COLO668 (cell line): Measurements from ENCODE around the gene LHPP.
"Not testable (repeated sequence)": the region's sequence is repeated elsewhere in the genome, so short reads cannot be mapped to it uniquely, and the experiment has no call there.

Source experiments
- DNase-seq: peaks from one replicate; lab custom pipeline; 2025; ENCODE audit not compliant: unreplicated experiment; lab: John Stamatoyannopoulos, UW

Gene LHPP

DNA sequence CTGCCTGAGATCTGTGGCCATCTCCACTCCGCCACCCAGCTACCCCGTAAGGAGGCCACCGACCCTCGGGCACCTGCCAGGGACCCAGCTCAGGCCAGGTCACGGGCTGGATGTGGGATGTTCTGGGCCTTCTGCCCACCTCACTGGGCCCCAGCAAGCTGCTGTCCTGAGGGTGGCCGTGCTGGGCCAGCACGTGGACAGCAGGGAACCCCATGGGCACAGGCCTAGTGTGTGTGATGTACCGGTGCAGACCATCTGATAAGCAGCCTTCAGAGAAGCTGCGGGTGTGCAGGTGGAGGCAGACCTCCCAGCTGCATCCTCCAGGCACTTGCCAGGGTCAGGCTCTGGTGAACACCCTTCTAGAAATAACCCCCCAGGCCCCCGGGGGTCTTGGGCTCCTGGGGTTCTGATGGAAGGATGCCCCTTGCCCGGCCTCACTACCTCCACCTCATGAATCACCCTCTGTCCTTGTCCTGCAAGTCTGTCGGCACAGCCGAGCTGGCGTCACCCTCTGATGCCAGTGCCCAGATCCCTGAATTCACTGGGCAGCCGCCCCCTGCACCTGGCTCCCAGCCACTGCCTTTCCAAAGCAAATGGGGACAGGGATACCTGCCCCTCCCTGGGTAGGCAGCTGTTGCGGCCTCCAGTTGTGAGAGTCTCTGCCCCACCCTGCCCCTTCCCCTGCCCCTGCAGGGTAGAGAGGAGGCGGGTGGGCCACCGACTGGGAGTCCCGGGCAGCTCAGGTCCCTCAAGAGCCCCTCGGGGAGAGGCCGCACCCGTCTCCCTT is 142.8 kb downstream of the LHPP start:
- DNase-seq, result no peak

DNA sequence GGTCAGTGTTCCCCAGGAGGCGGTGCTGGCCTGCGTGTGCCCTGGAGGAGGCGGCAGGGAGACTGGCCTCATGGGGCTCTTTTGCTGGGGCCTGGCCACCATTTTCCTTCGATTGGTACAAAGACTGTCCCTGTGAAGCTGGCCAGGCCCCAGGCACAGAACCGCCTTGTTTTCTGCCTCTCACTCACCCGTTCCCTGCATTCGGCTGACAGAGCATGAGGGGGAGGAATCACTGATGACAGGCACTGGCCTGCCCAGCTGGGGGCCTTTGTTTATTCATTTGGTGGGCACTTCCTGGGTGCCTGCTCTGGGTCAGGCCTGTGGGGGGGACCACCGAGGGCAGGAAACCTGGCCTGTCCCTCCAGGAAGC is 143.4 kb downstream of the LHPP start:
- no peak for DNase-seq

DNA sequence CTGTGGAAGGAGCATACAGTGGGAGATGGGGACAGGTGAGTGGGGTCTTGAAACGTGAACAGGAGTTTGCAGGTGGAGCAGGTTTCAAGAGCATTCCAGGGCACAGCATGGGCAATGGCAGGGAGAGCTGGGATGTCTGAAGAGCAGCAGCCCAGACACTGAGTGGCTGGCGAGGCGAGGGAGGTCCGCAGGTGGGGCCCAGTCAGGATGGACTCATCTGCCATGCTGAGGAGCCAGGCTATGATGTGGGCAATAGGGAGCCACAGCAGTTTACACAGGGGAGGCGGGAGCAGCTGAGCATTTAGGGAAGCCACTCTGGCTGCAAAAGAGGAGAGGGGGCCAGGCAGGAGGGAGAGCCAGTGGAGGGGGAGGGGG is 143.8 kb downstream of the LHPP start:
- DNase-seq, result no peak

DNA sequence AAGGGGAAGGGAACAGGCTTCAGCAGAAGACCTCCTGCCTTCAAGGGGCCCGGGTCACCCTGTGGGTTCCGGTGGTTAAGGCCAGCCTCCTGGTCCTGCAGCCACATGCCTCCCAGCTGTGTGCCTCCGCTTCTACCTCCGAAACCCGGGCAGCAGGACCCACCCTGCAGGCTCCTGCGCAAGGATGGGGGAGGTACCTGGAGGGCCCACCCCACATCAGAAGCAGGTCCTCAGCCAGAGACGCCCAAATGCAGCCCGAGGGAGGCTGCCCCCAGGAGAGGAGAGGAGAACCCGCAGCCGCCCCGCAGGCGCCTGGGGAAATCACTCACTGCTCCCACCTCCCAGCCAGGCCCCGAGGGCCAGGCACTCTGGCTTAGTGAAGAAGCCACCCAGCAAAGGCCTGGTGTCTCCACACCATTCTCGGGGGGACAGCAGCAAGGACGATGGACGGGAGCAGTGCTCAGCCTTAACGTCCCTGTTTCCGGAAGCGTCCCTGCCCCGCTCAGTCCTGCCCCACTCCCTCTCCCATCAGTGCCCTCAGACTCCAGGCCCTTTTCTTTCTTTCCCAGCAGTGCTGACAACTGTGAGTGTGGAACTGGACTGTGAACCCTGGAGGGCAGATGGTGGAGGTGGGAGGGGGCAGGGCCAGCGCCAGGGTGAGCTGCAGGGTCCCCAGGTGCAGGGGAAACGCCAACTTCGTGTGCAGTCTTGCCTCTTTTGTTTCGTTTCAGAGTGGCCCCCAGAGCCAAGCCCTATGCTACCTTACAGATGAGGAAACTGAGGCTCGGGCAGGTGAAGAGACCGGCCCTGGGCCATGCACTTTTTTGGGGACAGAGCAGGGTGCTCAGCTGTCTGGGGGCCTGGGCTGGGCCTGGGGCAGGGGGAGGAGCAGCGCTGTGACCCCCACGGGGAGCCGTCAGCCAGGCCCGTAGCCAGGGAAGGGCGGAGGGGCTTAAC is 144.5 kb downstream of the LHPP start:
- no peak for DNase-seq

DNA sequence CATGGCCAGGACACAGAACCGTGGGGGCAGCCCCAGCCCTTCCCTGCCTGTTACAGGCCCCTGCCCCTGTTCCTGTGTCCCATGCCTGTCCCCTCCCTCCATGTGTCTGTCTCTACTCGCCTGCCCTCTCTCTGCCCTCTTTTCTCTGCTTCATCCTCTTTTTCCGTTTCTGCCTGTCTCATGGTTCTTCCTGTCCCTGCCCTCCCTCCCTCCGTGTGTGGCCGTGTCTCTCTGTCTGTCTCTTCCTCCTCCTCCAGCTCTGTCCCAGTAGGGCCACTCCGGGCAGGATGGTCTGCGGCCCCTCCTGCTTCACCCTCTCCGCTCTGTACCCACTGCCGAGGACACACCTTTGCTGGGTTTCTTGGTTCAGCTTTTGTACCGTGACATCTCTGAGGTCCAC is 145.2 kb downstream of the LHPP start:
- DNase-seq, result no peak

DNA sequence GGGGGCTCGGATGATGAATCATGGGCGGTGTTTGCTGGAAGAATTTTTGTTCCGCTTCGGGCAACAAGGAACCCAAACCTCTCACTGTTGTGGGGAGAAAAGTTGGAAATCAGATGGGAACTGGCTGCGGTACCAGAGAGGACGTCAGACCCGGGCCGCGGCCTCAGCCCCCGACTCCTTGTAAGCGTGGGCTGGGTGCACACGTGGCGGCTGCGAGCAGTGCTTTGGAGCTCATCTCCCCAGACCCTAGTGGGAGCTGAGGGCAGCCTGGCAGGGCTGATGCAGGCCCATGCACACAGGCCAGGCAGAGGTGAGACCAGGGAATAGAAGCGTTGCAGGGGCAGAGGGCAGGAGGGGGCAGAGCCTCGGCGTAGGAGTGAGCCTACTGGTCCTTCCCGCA is 146.1 kb downstream of the LHPP start:
- no peak for DNase-seq

DNA sequence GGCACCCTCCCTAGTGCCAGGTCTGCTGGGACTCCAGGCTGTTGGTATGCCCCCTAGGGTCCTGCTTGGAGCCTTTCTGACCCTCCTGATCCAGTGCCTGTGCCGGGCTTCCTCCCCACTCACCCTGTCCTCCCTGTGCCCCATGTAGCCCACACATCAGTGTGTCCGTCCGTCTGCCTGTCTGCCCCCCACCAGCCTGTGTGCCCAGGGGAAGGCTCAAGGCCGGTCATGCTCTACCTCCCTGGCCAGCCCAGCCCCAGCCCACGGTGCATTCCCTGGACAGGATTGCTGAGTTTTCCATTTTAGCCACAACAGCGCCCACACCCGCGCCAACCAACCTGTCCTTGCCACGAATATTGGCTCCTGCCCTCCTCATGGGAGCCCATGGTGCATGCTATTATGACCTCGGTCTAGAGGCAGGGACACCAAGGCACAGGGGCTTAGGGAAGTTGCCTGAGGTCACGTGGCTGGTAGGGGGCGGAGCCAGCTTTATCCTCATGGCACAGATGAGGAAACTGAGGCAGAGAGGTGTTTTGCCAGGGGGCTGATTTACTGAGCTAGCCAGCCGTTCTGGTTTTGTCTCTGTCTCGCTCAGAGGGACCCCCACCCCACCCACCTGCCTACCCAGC is 146.6 kb downstream of the LHPP start:
- DNase-seq, result no peak

DNA sequence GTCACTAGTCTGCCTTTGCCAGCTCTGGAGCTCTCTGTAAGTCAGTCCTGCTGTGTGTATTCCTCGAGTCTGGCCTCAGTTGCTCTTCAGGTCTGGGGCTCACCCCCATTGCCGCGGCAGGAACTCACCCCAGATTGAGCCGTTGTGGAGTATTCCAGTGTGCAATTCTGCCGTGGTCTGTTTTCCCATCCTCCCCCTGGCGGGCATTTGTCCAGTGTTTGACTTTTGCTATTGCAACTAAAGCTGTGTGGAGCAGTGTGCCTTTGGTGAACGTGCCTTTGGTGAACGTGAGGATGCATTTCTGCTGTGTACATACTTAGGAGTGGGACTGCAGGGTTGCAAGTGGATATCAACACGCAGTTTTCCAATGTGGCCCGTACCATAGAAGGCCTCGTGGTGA is 148.1 kb downstream of the LHPP start:
- DNase-seq, result no peak

DNA sequence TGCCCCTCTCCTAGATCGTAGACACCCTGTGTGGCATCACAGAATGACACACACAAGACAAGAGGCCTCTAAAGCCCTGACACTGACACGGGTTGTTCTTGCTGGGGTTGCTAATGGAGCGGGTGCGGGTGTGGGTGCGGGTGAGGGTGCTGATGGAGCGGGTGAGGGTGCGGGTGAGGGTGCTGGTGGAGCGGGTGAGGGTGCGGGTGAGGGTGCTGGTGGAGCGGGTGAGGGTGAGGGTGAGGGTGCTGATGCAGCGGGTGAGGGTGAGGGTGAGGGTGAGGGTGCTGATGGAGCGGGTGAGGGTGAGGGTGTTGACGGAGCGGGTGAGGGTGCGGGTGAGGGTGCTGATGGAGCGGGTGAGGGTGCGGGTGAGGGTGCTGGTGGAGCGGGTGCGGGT is 148.6 kb downstream of the LHPP start:
- DNase-seq, result not testable (repeated sequence)

DNA sequence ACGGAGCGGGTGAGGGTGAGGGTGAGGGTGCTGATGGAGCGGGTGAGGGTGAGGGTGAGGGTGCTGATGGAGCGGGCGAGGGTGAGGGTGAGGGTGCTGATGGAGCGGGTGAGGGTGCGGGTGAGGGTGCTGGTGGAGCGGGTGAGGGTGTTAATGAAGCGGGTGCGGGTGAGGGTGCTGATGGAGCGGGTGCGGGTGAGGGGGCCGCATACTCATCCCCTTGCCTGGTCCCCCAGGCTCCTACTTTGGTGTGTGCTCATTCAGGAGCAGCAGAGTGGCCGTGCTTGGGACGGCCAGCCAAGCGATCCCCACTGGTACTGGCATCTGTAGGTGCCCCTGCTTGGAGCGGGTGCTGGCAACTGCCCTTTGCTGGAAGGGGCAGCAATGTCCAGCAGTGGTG is 149.2 kb downstream of the LHPP start:
- DNase-seq, result not testable (repeated sequence)

DNA sequence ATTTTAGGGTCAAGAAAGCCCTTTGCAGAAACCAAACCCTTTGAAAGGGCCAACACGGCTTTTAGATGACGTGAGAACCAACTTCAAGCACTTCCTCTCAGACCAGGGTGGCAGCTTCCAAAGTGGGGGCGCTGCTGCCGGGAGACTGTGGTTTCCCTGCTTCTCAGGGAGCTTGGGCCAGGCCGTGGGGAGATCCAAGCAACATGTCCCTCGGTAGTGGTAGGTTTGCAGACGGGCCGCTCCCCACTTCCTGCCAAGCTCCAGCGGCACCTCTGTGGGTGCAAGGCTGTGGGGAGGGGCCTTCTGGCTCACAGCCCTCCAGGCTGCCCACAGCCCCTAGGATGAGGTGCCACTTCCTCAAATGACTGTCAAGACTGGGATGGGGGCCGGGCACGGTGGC is 150.1 kb downstream of the LHPP start:
- no peak for DNase-seq

DNA sequence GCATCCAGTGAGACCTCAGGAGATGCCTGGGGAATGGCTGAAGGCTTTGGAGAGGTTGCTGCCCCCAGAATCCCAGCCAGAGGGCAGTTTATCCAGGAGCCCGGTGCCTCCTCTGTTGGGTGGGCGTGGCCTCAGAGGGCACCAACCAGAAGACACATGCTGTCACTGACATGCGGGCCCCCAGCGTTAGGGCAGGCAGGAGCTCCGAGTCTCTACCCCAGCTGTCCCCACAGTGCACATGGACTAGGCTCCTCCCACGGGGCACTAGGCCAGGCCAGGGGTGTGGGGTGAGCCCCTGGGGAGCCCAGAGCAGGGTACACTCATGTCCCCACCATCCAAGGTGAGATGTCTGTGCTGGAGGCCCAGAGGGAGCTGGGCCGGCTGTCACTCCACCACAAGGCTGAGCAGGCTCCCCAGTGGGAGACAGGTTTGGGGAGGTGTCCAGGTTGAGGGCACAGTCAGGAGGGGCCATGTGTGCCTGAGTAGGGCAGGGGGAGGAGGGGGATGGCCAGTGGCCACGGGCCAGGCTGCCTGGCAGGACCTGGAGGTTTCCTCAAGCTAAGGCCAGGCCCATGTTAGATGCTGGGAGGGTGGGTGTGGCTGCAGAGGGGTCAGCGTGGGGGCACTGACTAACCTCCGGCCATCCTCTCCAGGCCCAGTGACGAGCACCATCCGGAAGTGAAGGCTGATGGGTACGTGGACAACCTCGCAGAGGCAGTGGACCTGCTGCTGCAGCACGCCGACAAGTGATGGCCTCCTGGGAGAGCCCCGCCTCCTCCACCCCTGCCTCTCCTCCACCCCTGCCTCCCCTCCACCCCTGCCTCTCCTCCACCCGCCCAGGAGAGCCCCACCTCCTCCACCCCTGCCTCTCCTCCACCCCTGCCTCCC is 151.2 kb downstream of the LHPP start:
- no peak for DNase-seq

DNA sequence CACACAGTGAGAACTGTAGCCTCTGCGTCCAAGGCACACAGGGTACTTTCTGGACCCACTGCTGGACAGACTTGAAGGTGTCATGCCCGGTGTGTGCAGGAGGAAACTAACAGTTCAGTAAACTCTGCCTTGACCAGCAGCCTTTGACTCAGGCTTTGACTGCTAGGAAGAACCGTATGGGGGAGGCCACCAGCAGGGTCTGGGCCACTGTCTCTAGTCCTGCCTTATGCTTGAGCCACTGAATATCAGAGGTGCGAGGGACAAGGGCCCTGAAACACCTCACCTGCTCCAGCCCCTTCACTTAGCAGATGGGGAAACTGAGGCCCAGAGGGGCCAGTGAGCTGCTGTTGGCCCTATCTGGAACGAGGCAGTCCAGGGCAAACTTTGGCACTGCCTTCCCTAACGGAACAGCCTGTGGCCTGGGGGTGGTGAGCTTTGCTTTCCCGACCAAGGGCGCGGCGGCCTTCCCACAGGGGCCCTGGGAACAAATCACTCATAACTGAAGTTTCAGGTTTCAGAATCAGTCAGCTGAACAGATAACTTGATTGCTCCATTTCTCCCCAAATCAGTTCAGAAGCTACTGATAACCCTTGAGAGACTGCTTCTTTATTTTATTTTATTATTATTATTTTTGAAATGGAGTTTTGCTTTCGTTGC is 152.5 kb downstream of the LHPP start:
- DNase-seq, result no peak

DNA sequence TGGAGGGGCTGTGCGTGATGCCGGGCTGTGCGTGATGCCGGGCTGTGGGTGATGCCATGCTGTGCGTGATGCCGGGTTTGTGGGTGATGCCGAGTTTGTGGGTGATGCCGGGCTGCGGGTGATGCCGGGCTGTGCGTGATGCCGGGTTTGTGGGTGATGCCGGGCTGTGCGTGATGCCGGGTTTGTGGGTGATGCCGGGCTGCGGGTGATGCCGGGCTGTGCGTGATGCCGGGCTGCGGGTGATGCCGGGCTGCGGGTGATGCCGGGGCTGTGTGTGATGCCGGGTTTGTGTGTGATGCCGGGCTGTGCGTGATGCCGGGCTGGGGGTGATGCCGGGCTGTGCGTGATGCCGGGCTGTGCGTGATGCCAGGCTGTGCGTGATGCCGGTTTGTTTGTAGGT is 153.6 kb downstream of the LHPP start:
- no peak for DNase-seq

DNA sequence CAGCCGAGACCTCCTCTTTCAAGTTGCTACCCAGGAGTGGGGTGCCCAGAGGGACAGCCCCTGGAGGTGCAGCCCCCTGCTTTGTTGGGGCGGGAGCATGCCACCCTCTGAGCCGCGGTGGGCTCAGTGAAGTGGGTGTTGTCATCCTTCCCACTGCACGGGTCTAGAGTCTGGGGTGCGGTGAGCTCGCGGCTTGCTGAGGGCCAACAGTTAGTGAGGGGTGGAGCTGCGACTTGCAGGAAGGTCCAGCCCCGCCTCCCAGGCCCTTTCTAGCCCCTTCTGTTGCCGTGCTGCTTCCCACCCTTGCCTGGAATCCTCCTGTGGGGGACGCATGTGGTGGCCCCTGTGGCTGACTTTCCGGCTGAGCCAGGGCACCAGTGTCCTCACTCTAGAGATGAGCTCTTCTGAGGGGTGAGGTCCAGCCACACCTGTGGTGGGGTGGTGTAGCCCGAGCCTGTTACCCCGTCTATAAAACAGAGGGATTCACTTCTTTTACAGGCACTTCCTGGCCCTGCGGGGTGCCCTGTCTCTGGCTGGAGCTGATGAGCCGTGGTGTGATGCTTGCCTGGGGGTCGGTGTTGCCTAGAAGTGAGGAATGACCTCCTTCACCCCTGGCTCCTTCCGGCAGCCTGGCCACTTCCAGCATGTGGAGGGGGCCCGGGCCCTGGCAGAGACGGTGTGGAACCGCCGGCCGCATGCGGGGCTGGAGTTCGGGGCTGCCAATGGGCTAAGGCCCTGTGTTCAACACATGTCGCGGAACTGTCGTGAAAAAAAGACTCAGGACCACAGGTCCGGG is 154.6 kb downstream of the LHPP start:
- no peak for DNase-seq

DNA sequence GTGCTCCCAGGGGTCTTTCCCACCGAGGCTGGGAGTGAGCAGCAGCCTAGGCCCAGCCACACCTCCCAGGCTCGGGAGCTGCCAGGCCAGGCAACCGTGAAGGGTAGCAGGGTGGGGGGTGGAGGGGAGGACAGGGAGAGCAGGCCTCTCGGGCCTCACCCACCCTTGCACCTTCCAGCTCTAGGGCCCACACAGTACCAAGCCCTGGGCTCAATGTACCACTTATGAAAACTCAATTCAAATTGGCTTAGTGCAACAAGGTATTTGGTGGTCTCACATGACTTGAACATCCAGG is 155.2 kb downstream of the LHPP start:
- no peak for DNase-seq

DNA sequence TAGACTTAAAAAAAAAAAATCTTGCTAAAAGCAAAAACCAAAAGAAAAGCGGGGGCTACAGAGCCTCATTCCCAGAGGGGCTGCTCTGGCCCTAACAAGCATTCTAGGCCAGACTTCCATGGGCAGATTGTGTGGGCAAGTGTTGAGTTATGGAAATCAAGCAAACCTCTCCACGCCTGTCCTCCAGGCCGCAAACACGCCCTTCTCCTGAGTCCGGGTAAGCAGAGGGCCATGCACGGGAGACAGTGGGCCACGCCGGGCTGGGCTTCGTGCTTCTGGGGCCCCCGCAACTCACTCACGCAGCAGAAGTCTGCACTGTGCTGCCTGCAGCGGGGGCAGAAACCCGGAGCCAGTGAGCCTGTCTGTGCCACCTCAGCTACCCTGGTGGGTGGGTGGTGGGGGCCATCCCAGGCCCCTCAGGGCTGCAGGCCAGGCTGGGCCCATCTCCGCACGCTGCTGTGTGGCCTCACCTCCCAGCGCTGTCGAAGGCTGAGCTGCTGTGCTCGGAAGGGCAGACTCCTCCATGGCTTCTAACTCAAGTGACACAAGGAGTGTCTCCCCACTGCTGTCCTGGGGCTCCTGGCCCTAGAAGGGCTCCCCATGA is 156.9 kb downstream of the LHPP start:
- no peak for DNase-seq

DNA sequence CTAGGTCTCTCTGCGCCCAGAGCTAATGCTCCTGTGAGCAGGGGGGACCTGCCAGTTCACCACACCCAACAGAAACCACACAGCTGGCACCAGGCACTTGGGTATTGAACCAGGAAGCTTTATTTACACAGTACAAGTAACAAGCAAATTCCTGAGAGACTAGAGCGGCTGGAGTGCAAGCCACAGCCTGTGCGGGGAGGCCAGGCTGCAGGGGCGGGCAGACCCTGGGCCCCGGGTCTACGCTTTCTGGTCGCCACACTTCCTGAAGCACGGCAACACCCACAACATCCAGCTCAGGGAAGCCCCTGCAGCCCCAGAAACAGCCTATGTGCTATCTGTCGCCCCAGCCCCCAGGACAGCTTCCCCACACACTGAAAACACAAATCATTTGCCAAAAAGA is 157.6 kb downstream of the LHPP start:
- DNase-seq, result peak; percentile 28

DNA sequence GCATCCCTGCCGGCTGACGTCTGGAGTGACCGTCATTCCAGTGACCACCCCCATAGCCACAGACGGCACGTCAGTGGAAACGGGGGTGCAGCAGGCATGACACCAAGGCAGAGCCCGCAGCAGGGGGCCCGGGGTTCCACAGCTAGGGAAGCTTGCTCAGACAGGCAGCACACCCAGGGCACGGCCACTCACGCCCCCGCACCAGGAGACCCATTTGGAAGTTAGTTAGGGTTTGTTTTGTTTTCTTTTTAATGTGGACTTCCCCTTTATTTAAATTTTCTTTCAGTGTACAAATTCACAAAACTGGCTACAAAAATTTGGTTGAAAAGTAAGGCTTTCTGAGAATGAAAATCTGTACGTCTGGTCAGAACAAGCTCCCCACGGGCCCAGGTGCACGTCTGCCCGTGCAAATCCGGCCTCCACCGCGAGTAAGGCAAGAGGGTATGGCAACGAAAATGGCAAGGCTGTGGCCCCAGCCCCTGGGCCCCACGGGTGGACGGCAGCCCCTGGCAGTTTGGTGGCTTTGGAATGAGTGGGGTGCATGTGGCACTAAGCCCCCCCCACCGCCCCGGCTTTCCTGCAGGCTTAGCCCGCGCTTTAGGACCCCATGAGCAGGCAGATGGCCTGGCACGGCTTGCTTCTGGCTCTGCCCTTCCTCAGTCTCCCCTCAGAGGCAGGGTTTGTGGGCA is 158.3 kb downstream of the LHPP start:
- DNase-seq, result no peak
